ENCODE results near the gene RCHY1.
"Not testable (repeated sequence)": the region's sequence is repeated elsewhere in the genome, so short reads cannot be mapped to it uniquely, and the experiment has no call there.

Gene RCHY1

GRCh38 chr4:75514949-75515612 is 878 bp upstream of the RCHY1 start:
- no peak for DNase-seq (ENCODE audit: low spot score)

- no peak for DNase-seq (ENCODE audit: low spot score)
Measured at GRCh38 chr4:75513526-75514130, 575 bp downstream of the RCHY1 start.

- DNase-seq (ENCODE audit: low spot score), result peak; percentile 25
Measured at GRCh38 chr4:75512386-75513211, 1.6 kb downstream of the RCHY1 start.

GRCh38 chr4:75511841-75512240 is 2.4 kb downstream of the RCHY1 start:
- DNase-seq (ENCODE audit: low spot score), result no peak

GRCh38 chr4:75509592-75509991 is 4.6 kb downstream of the RCHY1 start:
- not testable (repeated sequence) for DNase-seq (ENCODE audit: low spot score)

- no peak for DNase-seq (ENCODE audit: low spot score)
Measured at GRCh38 chr4:75505630-75506029, 8.6 kb downstream of the RCHY1 start.

GRCh38 chr4:75502671-75503070 is 11.5 kb downstream of the RCHY1 start:
- no peak for DNase-seq (ENCODE audit: low spot score)

GRCh38 chr4:75499900-75500299 is 14.3 kb downstream of the RCHY1 start:
- DNase-seq (ENCODE audit: low spot score), result no peak

- no peak for DNase-seq (ENCODE audit: low spot score)
Measured at GRCh38 chr4:75498041-75498440, 16.2 kb downstream of the RCHY1 start.

- DNase-seq (ENCODE audit: low spot score), result peak; percentile 3
Measured at GRCh38 chr4:75497133-75497532, 17.1 kb downstream of the RCHY1 start.

GRCh38 chr4:75496406-75496805 is 17.8 kb downstream of the RCHY1 start:
- no peak for DNase-seq (ENCODE audit: low spot score)

GRCh38 chr4:75495476-75495875 is 18.7 kb downstream of the RCHY1 start:
- DNase-seq (ENCODE audit: low spot score), result no peak

- DNase-seq (ENCODE audit: low spot score), result peak; percentile 46
Measured at GRCh38 chr4:75494563-75494962, 19.6 kb downstream of the RCHY1 start.

- DNase-seq (ENCODE audit: low spot score), result peak; percentile 6
Measured at GRCh38 chr4:75490155-75490554, 24.0 kb downstream of the RCHY1 start.

GRCh38 chr4:75484190-75484589 is 30.0 kb downstream of the RCHY1 start:
- DNase-seq (ENCODE audit: low spot score), result no peak

GRCh38 chr4:75477201-75477600 is 37.0 kb downstream of the RCHY1 start:
- DNase-seq (ENCODE audit: low spot score), result no peak

- DNase-seq (ENCODE audit: low spot score), result no peak
Measured at GRCh38 chr4:75470738-75471137, 43.5 kb downstream of the RCHY1 start.

GRCh38 chr4:75469896-75470295 is 44.3 kb downstream of the RCHY1 start:
- no peak for DNase-seq (ENCODE audit: low spot score)

GRCh38 chr4:75457365-75457764 is 56.8 kb downstream of the RCHY1 start:
- DNase-seq (ENCODE audit: low spot score), result no peak

GRCh38 chr4:75434105-75434504 is 80.1 kb downstream of the RCHY1 start:
- no peak for DNase-seq (ENCODE audit: low spot score)

GRCh38 chr4:75432683-75433082 is 81.5 kb downstream of the RCHY1 start:
- DNase-seq (ENCODE audit: low spot score), result peak; percentile 15

- DNase-seq (ENCODE audit: low spot score), result no peak
Measured at GRCh38 chr4:75429208-75429607, 85.0 kb downstream of the RCHY1 start.

Data from AG08395 (cell line).